K562 (cell line): Measurements from ENCODE around the gene TOMM22.

Experiments used
- ATF4 ChIP-seq: fragments of 450-650 bp; formaldehyde crosslinking; IDR thresholded peaks from 2 replicates; pipeline ENCODE4 v1.4.0; 2022; ENCODE audit warnings: mild to moderate bottlenecking, moderate library complexity
- CTCF ChIP-seq, 3 experiments: IDR thresholded peaks in 2 of 3; conservative IDR thresholded peaks in 1 of 3; 2 replicates each; pipeline ENCODE4 v1.5.1; 2011 to 2012; ENCODE audit warnings: low read length in 3 of 3, mild to moderate bottlenecking in 3 of 3, control low read depth in 2 of 3, improper control_type of control experiment in 1 of 3, inconsistent platforms in 1 of 3, low read depth in 1 of 3, mixed read lengths in 1 of 3, moderate library complexity in 1 of 3; ENCODE audit not compliant: insufficient read depth in 2 of 3
- ETV6 ChIP-seq, 3 experiments: fragments of 150-350 bp in 1 of 3; sonication (generic) in 1 of 3; formaldehyde crosslinking in 1 of 3; IDR thresholded peaks; 2 replicates each; pipeline versions ENCODE4 v1.6.1 to v1.8.0; 2014 to 2022; ENCODE audit warnings: borderline replicate concordance in 2 of 3, low read depth in 2 of 3, antibody characterized with exemption in 1 of 3, low read length in 1 of 3, mild to moderate bottlenecking in 1 of 3, missing genetic modification reagents in 1 of 3
- MED1 ChIP-seq: sonication (generic); formaldehyde crosslinking; IDR thresholded peaks from 2 replicates; pipeline ENCODE4 v1.8.1; 2023; ENCODE audit warnings: missing genetic modification reagents, borderline replicate concordance
- RAD21 ChIP-seq, 2 experiments: fragments of 250-450 bp in 1 of 2; fragments of 450-650 bp in 1 of 2; sonication (Bioruptor Pico) in 1 of 2; formaldehyde crosslinking in 1 of 2; IDR thresholded peaks in 1 of 2; conservative IDR thresholded peaks in 1 of 2; 2 replicates each; pipeline versions ENCODE4 v1.4.0 to v1.8.0; 2020 to 2022; ENCODE audit warnings: mild to moderate bottlenecking in 2 of 2, moderate library complexity in 1 of 2
- ZBTB49 ChIP-seq: sonication (generic); formaldehyde crosslinking; IDR thresholded peaks from 2 replicates; pipeline ENCODE4 v1.8.0; 2022; ENCODE audit warnings: missing genetic modification reagents, mild to moderate bottlenecking, borderline replicate concordance

- TF ChIP-seq ATF4 (no peak), MED1 (CRISPR knock-in tag) (no peak), ETV6 (IDR thresholded peaks at IDR 0.05; ENCODE audit: borderline replicate concordance in 1 of 2, low read depth in 2 of 2, low read length in 1 of 2) (no peak), ETV6 (CRISPR knock-in tag; IDR thresholded peaks at IDR 0.05; ENCODE audit: borderline replicate concordance) (no peak), RAD21 (CRISPR knock-in tag; conservative IDR thresholded peaks at IDR 0.05 in 1 of 2, IDR thresholded peaks at IDR 0.05 in 1 of 2) (no peak), CTCF (IDR thresholded peaks at IDR 0.05 in 2 of 3, conservative IDR thresholded peaks at IDR 0.05 in 1 of 3; ENCODE audit: insufficient read depth in 2 of 3, low read depth in 1 of 3, low read length in 3 of 3) (no peak), ZBTB49 (no peak)
Measured at GRCh38 chr22:38641476-38642040, 40.2 kb upstream of the TOMM22 start.
